HG02588 (cell line): ENCODE data around the gene THADA.
"Not testable (repeated sequence)": the region's sequence is repeated elsewhere in the genome, so short reads cannot be mapped to it uniquely, and the experiment has no call there.

Experiments
- ATAC-seq: cut with Tn5 transposase; IDR thresholded peaks from one replicate; pipeline ENCODE4 v1.9.1; 2021; ENCODE audit warnings: mild to moderate bottlenecking, moderate library complexity; ENCODE audit not compliant: unreplicated experiment

The THADA gene

GRCh38 chr2:43307046-43307445 lies 288.8 kb downstream of the THADA start:
- ATAC-seq: no peak

DNA sequence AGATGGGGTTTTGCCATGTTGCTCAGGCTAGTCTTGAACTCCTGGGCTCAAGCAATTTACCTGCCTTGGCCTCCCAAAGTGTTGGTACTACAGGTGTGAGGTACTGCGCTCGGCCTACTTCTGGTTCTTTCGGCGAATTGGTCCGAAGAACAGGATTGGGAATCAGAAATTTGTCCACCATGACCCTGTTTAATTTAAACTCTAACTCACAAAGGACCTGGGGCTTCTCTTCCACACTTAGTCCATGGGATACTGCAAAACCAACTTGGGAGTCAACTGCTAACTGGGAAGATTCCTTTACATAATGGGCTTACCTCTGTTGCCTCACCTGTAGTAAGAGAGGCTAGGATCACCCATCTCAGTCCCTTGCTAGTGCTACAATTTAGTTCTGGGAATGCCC lies 289.6 kb downstream of the THADA start:
- no peak for ATAC-seq

DNA sequence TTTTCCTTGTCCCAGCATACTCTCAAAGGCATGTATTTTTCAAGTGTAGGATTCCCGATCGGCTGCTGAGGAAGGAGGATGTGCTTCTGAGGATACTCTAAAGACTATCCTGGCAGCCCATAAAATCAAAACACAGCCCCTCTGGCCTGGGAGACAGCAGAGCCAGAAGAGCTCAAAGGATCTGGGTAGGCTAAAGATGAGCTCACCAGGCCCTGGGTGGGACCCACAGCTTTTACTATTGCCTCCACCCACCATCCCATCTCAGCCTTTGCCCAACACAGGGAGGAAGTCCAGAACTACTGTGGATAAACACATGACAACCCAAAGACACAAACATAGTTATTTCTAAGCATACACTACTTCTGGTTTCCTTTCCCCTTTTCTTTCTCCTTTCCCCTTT lies 290.3 kb downstream of the THADA start:
- no peak for ATAC-seq

DNA sequence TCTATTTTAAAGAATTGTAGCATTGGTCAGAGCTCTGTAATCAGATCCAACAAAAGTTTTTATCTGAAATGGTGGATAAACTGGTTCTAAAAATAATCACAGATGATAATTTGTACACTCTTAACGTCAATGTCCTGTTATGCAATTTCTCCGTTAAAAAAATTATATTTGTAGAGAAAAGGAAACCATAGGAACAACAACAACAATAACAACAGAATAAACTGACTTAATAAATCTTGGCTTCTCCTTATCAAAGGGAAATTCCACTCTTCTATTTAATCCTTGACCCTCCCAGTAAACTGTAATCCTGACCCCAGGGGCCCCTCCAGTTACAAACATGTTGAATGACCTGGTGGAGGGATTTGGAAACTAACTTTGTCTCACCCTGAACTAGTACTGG lies 290.8 kb downstream of the THADA start:
- no peak for ATAC-seq

GRCh38 chr2:43303889-43304288 lies 291.9 kb downstream of the THADA start:
- ATAC-seq: no peak

GRCh38 chr2:43302961-43303494 lies 292.8 kb downstream of the THADA start:
- no peak for ATAC-seq

GRCh38 chr2:43302182-43302960 lies 293.5 kb downstream of the THADA start:
- ATAC-seq: no peak

- ATAC-seq: no peak
These were observed 294.9 kb downstream of the THADA start for GRCh38 chr2:43300781-43301583.

DNA sequence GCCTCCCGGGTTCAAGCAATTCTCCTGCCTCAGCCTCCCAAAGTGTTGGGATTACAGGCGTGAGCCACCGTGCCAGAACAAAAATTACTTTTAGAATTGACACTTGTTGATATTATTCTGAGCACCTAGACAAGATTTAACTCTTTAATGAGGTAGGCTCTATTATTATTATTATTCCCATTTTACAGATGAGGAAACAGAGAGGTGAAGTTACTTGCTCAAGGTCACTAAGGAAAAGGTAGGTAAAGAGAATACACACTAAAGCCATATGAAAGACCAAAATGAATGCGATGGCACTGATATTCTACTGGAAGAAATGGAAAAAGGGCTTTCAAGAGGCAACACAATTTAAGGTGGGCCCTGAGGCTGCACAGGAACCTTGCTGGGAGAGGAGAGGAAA lies 295.6 kb downstream of the THADA start:
- ATAC-seq: no peak

GRCh38 chr2:43298500-43298899 lies 297.3 kb downstream of the THADA start:
- no peak for ATAC-seq

DNA sequence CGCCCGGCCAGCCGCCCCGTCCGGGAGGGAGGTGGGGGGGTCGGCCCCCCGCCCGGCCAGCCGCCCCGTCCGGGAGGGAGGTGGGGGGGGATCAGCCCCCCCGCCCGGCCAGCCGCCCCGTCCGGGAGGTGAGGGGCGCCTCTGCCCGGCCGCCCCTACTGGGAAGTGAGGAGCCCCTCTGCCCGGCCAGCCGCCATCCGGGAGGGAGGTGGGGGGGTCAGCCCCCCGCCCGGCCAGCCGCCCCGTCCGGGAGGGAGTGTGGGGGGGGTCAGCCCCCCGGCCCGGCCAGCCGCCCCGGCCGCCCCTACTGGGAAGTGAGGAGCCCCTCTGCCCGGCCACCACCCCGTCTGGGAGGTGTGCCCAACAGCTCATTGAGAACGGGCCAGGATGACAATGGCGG lies 298.1 kb downstream of the THADA start:
- ATAC-seq: not testable (repeated sequence)

DNA sequence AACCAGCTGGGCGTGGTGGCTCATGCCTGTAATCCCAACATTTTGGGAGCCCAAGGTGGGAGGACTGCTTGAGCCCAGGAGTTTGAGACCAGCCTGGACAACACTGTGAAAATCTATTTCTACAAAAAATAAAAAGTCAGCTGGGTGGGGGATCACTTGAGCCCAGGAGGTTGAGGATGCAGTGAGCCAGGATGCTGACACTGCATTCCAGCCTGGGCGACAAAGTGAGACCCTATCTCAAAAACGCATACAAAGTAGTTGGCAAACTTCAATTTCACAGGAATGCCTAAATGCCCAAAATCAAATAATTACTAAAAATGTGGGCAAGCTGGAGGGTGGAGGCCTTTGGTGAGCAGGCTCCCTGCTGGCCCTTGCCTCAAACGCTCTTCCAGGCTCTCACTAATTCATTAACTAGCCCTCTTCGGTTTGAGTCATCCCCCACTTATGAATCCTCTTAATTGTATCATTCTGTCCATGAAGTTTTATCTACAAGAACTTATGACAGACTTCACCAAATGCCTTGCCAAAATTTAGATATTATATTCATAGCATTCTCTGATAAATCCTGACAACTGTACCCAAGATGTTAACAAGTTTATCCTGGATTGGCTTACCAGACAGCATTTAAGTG lies 300.8 kb downstream of the THADA start:
- no peak for ATAC-seq

DNA sequence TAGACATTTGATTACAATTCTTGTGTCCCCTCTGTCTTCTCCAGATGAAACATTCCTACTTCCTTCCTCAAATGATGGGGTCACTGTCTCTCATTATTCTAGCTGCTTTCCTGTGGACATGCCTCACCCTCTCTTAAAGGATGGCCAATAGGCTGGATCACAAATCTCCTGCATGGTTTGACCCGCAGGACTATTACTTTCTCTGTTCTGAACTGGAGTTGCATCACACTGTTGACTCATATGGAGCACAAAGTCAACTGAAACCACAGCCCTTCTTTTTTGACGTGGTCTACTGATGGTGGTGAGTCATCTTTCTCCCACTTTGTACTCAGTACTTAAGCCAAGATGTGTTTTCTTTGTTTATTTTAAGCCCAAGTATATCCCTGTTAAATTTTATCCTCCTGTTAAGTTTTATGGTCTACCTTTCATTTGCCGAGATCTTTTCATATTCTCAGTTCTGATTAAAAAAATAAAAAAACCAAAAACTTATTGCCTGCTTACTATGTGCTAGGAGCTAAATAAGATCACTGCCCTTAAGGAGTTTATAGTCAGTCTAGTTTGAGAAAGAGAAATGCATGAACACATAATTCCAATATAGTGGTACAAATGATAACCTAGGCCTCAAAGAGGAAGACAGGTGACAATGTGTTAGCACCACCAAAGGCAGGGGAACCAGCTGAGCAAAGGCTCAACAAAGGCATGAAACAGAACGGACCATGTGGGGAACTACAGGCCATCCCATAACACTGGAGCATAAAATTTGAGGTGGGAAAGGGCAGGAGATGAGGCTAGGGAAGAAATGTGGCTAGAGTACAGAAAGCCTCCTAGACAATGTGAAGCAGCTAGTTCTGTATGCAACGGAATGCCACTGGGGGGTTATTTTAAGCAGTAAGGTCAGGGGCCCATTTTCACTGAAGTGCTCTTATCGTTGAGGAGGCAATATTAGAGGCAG lies 301.8 kb downstream of the THADA start:
- ATAC-seq: peak; percentile 100

- no peak for ATAC-seq
These were observed 302.7 kb downstream of the THADA start for GRCh38 chr2:43292851-43293743.

- ATAC-seq: no peak
These were observed 303.5 kb downstream of the THADA start for GRCh38 chr2:43292297-43292696.

DNA sequence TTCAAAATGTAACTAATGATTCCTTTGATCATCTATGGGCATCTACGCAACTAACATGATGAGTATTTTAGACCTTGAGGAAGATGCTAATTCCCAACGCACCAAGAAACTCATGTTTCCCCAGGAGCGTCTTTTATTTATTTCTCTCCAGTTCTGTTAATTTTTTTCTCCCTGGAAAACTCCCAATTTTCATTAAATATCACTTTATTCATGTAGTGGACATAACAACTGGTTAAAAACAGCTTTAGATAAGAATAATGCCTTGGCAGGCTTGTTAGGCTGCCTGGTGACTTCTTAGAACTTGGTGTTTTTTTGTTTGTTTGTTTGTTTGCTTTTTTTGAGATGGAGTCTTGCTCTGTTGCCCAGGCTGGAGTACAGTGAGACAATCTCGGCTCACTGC lies 306.5 kb downstream of the THADA start:
- ATAC-seq: no peak

DNA sequence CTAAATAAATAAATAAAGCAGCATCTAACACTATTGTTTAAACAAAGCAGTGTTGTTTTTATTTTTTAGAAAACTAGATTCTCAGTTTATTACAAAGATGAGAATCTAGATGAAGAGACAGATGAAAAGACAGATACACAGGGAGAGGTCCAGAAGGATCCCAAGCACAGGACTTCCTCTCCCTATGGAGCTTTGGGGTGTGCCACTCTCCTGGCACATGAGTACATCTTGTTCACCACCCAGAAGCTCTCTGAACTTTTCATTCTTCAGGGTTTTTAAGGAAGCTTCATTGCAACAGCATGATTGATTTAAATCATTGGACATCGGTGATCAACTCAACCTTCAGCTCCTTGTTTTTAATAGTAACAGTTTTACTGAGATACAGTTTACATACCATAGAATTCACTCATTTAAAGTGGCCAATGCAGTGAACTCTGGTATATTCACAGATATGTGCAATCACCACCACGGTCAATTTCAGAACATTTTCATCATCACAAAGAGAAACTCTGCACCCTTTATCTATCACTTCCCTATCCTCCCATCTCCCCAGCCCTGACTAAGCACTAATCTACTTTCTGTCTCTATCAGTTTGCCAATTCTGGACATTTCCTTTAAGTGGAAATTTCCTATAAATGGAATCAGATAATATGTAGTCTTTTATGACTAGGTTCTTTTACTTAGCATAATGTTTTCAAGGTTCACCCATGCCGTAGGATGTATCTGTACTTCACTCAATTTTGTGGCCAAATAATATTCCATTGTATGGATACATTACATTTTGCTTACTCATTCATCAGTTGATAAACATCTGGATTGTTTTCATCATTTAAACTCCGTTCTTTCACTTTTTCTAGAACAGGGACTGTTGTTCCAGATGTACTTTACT lies 307.2 kb downstream of the THADA start:
- no peak for ATAC-seq

DNA sequence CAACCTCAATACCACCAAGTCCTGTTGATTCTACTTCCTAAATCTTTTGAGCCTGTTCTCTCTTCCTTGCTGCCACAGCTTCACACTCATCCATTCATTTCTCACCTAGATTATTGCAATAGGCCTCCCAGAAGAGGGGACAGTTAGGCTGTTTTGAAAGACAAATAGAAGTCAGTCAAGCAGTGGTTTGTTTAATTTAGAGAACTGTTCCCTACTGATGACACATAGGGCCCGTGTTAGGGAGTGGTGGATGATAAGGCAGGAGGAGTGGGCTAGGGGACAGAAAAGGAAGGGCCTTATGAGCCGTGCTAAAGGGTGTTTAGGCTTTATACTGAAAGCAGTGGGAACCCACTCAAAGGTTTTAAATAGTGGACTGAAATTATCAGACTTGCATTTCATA lies 309.9 kb downstream of the THADA start:
- ATAC-seq: no peak
